ENCODE measurements around the gene TCEANC2. TPM values are rescaled to one million over a fixed set of nuclear protein-coding genes. Genes with fewer than 3 reads are reported as not detected.

Gene TCEANC2
- total and polyA plus RNA-seq, 2 of the 4 experiments (the other 2 are of a cell fraction) = 2.4 to 3.2 TPM

GRCh38 chr1:54152696-54153095 lies 99.3 kb downstream of the TCEANC2 start, which contains the start of gene CDCP2:
TSS of gene CDCP2 (minus strand) at chr1:54153000. CDS start at chr1:54152922, 78 bp downstream.
- WGBS, 2 experiments (ENCODE audit: extremely low coverage in 2 of 2, insufficient read length in 1 of 2) = no CpG with 5 or more reads among the region's 5 CpGs
- Histone ChIP-seq H2AK9ac (replicated peaks; ENCODE audit: low read depth, low read length, poor library complexity) (no peak within 1 kb of the TSS), H4K5ac (ENCODE audit: low read depth, low read length) (no peak within 1 kb of the TSS), H3K4me2 (ENCODE audit: low read depth, low read length) (no peak within 1 kb of the TSS), H3K4ac (ENCODE audit: low read depth, low read length) (no peak within 1 kb of the TSS), H4K91ac (ENCODE audit: insufficient read depth, low read depth, low read length) (no peak within 1 kb of the TSS), H4K8ac (ENCODE audit: low read depth in 2 of 2, low read length in 2 of 2) (no peak within 1 kb of the TSS), H3K9me3 (ENCODE audit: control insufficient read depth, insufficient read depth, low read length) (no peaks in the 10 kb centered on the region), H3K14ac (replicated peaks; ENCODE audit: low read depth, low read length) (no peak within 1 kb of the TSS), H2BK20ac (ENCODE audit: low read depth, low read length) (no peak within 1 kb of the TSS), H2BK5ac (ENCODE audit: low read depth, low read length, poor library complexity, severe bottlenecking) (no peak within 1 kb of the TSS), H2BK15ac (ENCODE audit: low read depth, low read length) (no peak within 1 kb of the TSS), H3K79me1 (ENCODE audit: low read depth in 1 of 2, low read length in 2 of 2) (no peaks in the 10 kb centered on the region), H3K56ac (ENCODE audit: extremely low read depth, insufficient read depth, low read length) (no peak within 1 kb of the TSS), H3K9ac (ENCODE audit: low read depth, low read length) (no peak within 1 kb of the TSS), H2AFZ (replicated peaks; ENCODE audit: low read length, poor library complexity) (peak within 1 kb of the TSS; percentile 73), H3K4me1 (ENCODE audit: control insufficient read depth, insufficient read depth, low read length) (peaks cover 6% of the 10 kb centered on the region), H4K20me1 (ENCODE audit: insufficient read depth, low read length) (no peaks in the 10 kb centered on the region), H2AK5ac (ENCODE audit: low read depth, low read length) (no peak within 1 kb of the TSS), H3K9me1 (ENCODE audit: insufficient read depth, low read length) (peaks cover 6% of the 10 kb centered on the region; the same call in 1 of the 2 replicates), H3K27me3 (ENCODE audit: control insufficient read depth, insufficient read depth, low read length) (peaks cover 2% of the 10 kb centered on the region; the same call in 1 of the 2 replicates), H3K4me3 (ENCODE audit: insufficient read depth, low read depth, low read length) (no peak within 1 kb of the TSS), H3K18ac (ENCODE audit: low read depth, low read length) (no peak within 1 kb of the TSS), H2BK120ac (ENCODE audit: low read depth, low read length) (no peak within 1 kb of the TSS), H3K23ac (ENCODE audit: low read depth, low read length) (no peak within 1 kb of the TSS), H3K36me3 (ENCODE audit: control insufficient read depth, insufficient read depth, low read length) (no peaks in the 10 kb centered on the region), H3K27ac (ENCODE audit: insufficient read depth, low read length) (no peak within 1 kb of the TSS)
- dilution Hi-C loops (cut with HindIII; ENCODE audit: low sequenced_read_pairs, unreplicated experiment) (no loop called here), in situ Hi-C loops (cut with MboI; ENCODE audit: low sequenced_read_pairs) (no loop called here), intact Hi-C loops (cut with micrococcal nuclease) (no loop called here)
- ChIA-PET CTCF (no interaction called here), POLR2A (ENCODE audit: unreplicated experiment) (no interaction called here)
- no peak for DNase-seq
- ATAC-seq (ENCODE audit: low read depth) = no peak
- BruUV-seq (replicated peaks) = no TSS peak
- TF ChIP-seq RAD21 (IDR thresholded peaks at IDR 0.05; ENCODE audit: low read length) = no peak
- TF ChIP-seq, protein P1, sequence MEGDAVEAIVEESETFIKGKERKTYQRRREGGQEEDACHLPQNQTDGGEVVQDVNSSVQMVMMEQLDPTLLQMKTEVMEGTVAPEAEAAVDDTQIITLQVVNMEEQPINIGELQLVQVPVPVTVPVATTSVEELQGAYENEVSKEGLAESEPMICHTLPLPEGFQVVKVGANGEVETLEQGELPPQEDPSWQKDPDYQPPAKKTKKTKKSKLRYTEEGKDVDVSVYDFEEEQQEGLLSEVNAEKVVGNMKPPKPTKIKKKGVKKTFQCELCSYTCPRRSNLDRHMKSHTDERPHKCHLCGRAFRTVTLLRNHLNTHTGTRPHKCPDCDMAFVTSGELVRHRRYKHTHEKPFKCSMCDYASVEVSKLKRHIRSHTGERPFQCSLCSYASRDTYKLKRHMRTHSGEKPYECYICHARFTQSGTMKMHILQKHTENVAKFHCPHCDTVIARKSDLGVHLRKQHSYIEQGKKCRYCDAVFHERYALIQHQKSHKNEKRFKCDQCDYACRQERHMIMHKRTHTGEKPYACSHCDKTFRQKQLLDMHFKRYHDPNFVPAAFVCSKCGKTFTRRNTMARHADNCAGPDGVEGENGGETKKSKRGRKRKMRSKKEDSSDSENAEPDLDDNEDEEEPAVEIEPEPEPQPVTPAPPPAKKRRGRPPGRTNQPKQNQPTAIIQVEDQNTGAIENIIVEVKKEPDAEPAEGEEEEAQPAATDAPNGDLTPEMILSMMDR (conservative IDR thresholded peaks at IDR 0.05; ENCODE audit: low read depth, low read length) = no peak
- no peak for TF ChIP-seq CHD1 (IDR thresholded peaks at IDR 0.05; ENCODE audit: low read depth, low read length)
- TF ChIP-seq CEBPB (IDR thresholded peaks at IDR 0.05; ENCODE audit: low read depth, low read length) = no peak
- no peak for TF ChIP-seq SMC3 (IDR thresholded peaks at IDR 0.05; ENCODE audit: low read depth, low read length)
- TF ChIP-seq MXI1 (IDR thresholded peaks at IDR 0.05; ENCODE audit: borderline replicate concordance, low read depth, low read length) = no peak
- TF ChIP-seq MAFK (IDR thresholded peaks at IDR 0.05; ENCODE audit: low read depth, low read length) = no peak
- no peak for TF ChIP-seq RCOR1 (IDR thresholded peaks at IDR 0.05; ENCODE audit: insufficient replicate concordance, low read length)
- no peak for TF ChIP-seq FOS (IDR thresholded peaks at IDR 0.05; ENCODE audit: low read depth, low read length)
- TF ChIP-seq POLR2A (IDR thresholded peaks at IDR 0.05; ENCODE audit: low read depth, low read length) = no peak
- TF ChIP-seq RFX5 (IDR thresholded peaks at IDR 0.05; ENCODE audit: low read depth, low read length) = no peak
